ENCODE measurements around the gene EHBP1. TPM values are rescaled to one million over a fixed set of nuclear protein-coding genes. Genes with fewer than 3 reads are reported as not detected.

Gene EHBP1
- total and polyA plus RNA-seq, 2 donors (not counting 3 experiments of a cell fraction or from before 2014, with no cell fraction given): 8.4 to 34.8 TPM

- Histone ChIP-seq H4K20me1 (replicated peaks; ENCODE audit: control insufficient read depth, extremely low read depth, insufficient read depth, low read length) (no peaks in the 10 kb centered on the region), H3K9me1 (replicated peaks; ENCODE audit: control insufficient read depth, extremely low read depth, insufficient read depth, low read length) (no peaks in the 10 kb centered on the region), H3K9ac (replicated peaks; ENCODE audit: extremely low read depth, insufficient read depth, low read length) (no peak overlapping the region), H3K4me3 (replicated peaks in 1 of 3; ENCODE audit: insufficient read depth in 1 of 3, low read depth in 1 of 3, low read length in 3 of 3) (no peak overlapping the region), H2AFZ (ENCODE audit: low read depth, low read length) (no peak overlapping the region), H3K36me3 (ENCODE audit: control insufficient read depth in 2 of 2, extremely low read depth in 1 of 2, insufficient read depth in 2 of 2, low read length in 2 of 2) (no peaks in the 10 kb centered on the region), H3K4me2 (ENCODE audit: insufficient read depth, low read length) (no peak overlapping the region), H3K4me1 (ENCODE audit: control insufficient read depth, extremely low read depth, insufficient read depth, low read length) (peaks cover 3% of the 10 kb centered on the region), H3K79me2 (ENCODE audit: control insufficient read depth, insufficient read depth, low read length) (no peaks in the 10 kb centered on the region), H3K9me3 (replicated peaks; ENCODE audit: control insufficient read depth, insufficient read depth, low read length) (no peaks in the 10 kb centered on the region), H3K27me3 (ENCODE audit: control insufficient read depth in 2 of 2, insufficient read depth in 2 of 2, low read length in 2 of 2) (no peaks in the 10 kb centered on the region), H3K27ac (ENCODE audit: insufficient read depth, low read depth, low read length) (no peak overlapping the region)
- peak; percentile 67 for DNase-seq (ENCODE audit: low read depth, low spot score)
- dilution Hi-C loops (cut with MboI; ENCODE audit: extremely low pct_ligation_motif_present, low sequenced_read_pairs): no loop called here
- CTCF ChIA-PET: interaction anchor here (1.2 to 2.2 kb wide), 6 partner anchors 12 to 566 kb away, joined by 3 to 10 read pairs (median 6); no protein-coding TSS in a partner anchor
- TF ChIP-seq, protein P1, sequence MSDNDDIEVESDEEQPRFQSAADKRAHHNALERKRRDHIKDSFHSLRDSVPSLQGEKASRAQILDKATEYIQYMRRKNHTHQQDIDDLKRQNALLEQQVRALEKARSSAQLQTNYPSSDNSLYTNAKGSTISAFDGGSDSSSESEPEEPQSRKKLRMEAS (IDR thresholded peaks at IDR 0.05; ENCODE audit: insufficient read depth, insufficient read length): no peak
- peak; percentile 42 to 43 for TF ChIP-seq CTCF (IDR thresholded peaks at IDR 0.05; ENCODE audit: extremely low read depth in 1 of 2, insufficient read depth in 1 of 2, low read depth in 1 of 2, low read length in 2 of 2)
- BruUV-seq (replicated peaks): no TSS peak
- POLR2A ChIA-PET: no interaction called here
- FAIRE-seq: peak; percentile 83
- intact Hi-C loops (cut with micrococcal nuclease): loop anchor here (1.0 to 5.0 kb wide), 3 partner anchors 236 to 566 kb away; partner anchors contain the start of gene EHBP1
Measured at GRCh38 chr2:63023444-63023843, 317.9 kb downstream of the EHBP1 start.

DNA sequence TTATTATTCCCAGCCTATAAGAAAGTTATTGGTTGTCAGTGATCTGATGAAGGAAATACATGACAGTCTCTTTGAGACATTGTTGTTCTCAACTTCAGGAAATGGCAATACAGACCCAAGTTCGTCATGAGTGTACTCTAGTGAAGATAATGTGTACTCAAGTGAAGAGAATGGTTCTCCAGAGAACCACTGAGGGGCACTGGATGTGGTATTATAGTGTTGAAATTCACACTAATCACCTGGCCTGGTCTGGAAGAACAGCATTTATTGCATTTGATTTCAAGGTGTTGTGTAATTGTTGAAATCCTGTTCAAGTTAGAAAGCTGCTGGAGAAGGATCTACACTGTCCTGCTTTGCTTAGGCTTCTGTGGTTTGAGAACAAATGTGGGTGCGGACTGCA, 321.7 kb downstream of the EHBP1 start:
- no peak overlapping the region for H3K9ac ChIP-seq (replicated peaks; ENCODE audit: extremely low read depth, insufficient read depth, low read length)
- POLR2A ChIA-PET: no interaction called here
- H3K27ac ChIP-seq (ENCODE audit: insufficient read depth, low read depth, low read length): no peak overlapping the region
- no peaks in the 10 kb centered on the region for H3K36me3 ChIP-seq (ENCODE audit: control insufficient read depth in 2 of 2, extremely low read depth in 1 of 2, insufficient read depth in 2 of 2, low read length in 2 of 2)
- CTCF ChIA-PET: no interaction called here
- no TSS peak for BruUV-seq (replicated peaks)
- no peak overlapping the region for H2AFZ ChIP-seq (ENCODE audit: low read depth, low read length)
- DNase-seq (ENCODE audit: low read depth, low spot score) (no peak), FAIRE-seq (no peak)
- no peaks in the 10 kb centered on the region for H3K27me3 ChIP-seq (ENCODE audit: control insufficient read depth in 2 of 2, insufficient read depth in 2 of 2, low read length in 2 of 2)
- no peaks in the 10 kb centered on the region for H4K20me1 ChIP-seq (replicated peaks; ENCODE audit: control insufficient read depth, extremely low read depth, insufficient read depth, low read length)
- H3K79me2 ChIP-seq (ENCODE audit: control insufficient read depth, insufficient read depth, low read length): no peaks in the 10 kb centered on the region
- TF ChIP-seq GATA2 (IDR thresholded peaks at IDR 0.05; ENCODE audit: insufficient read depth, insufficient read length, low read depth, low read length): no peak
- dilution Hi-C loops (cut with MboI; ENCODE audit: extremely low pct_ligation_motif_present, low sequenced_read_pairs): no loop called here
- no peaks in the 10 kb centered on the region for H3K9me3 ChIP-seq (replicated peaks; ENCODE audit: control insufficient read depth, insufficient read depth, low read length)
- intact Hi-C loops (cut with micrococcal nuclease): no loop called here
- H3K4me1 ChIP-seq (ENCODE audit: control insufficient read depth, extremely low read depth, insufficient read depth, low read length): peaks cover 12% of the 10 kb centered on the region
- H3K9me1 ChIP-seq (replicated peaks; ENCODE audit: control insufficient read depth, extremely low read depth, insufficient read depth, low read length): no peaks in the 10 kb centered on the region
- no peak overlapping the region for H3K4me3 ChIP-seq (replicated peaks in 1 of 3; ENCODE audit: insufficient read depth in 1 of 3, low read depth in 1 of 3, low read length in 3 of 3)
- no peak overlapping the region for H3K4me2 ChIP-seq (ENCODE audit: insufficient read depth, low read length)
